Gastrocnemius medialis (tissue), 4 donors: ENCODE results near the gene ATP10D. TPM values are rescaled to one million over a fixed set of nuclear protein-coding genes. Genes with fewer than 3 reads are reported as not detected.

Experiments used
- ATAC-seq, 2 donors: fragments of 150-250 bp; one replicate each; pipeline ENCODE4 v1.9.1; 2016
- DNase-seq, 2 donors: peaks; one replicate each; pipeline ENCODE4 v3.0.0-alpha.2; 2019
- H3K27ac ChIP-seq, 4 donors: fragments of 200-600 bp; sonication (generic); 1 replicate in 1 of 4; 2 replicates in 3 of 4; pipeline ENCODE4 v1.5.1; 2016 to 2018; ENCODE audit warnings: mild to moderate bottlenecking in 2 of 4, moderate library complexity in 1 of 4
- H3K27me3 ChIP-seq, 3 donors: fragments of 200-600 bp; sonication (generic) in 2 of 3; 1 replicate in 1 of 3; 2 replicates in 2 of 3; pipeline versions ENCODE4 v1.5.1 to v1.6.0; 2016 to 2019; ENCODE audit warnings: mild to moderate bottlenecking in 1 of 3, moderate library complexity in 1 of 3
- H3K36me3 ChIP-seq, 2 donors: fragments of 200-600 bp; sonication (generic) in 1 of 2; one replicate each; pipeline ENCODE4 v1.5.1; 2017 to 2018
- H3K4me1 ChIP-seq, 2 donors: fragments of 200-600 bp; sonication (generic) in 1 of 2; one replicate each; pipeline ENCODE4 v1.5.1; 2016 to 2017; ENCODE audit warnings: mild to moderate bottlenecking in 2 of 2
- H3K4me3 ChIP-seq, 4 donors: fragments of 200-600 bp; sonication (generic) in 3 of 4; 1 replicate in 1 of 4; 2 replicates in 3 of 4; pipeline ENCODE4 v1.5.1; 2016 to 2019; ENCODE audit warnings: mild to moderate bottlenecking in 2 of 4
- H3K9me3 ChIP-seq, 3 donors: fragments of 200-600 bp; sonication (generic) in 2 of 3; 1 replicate in 1 of 3; 2 replicates in 2 of 3; pipeline ENCODE4 v1.5.1; 2016 to 2019
- POLR2A ChIP-seq, 2 donors: fragments of 450-650 bp; IDR thresholded peaks; one replicate each; pipeline ENCODE4 v1.6.1; 2017; ENCODE audit warnings: antibody characterized with exemption in 2 of 2, mild to moderate bottlenecking in 2 of 2, moderate library complexity in 2 of 2
- in situ Hi-C, 4 donors: fragments of 200-750 bp; cut with MboI; loops; one replicate each; pipeline versions ENCODE4 v1.15.0 to v1.8.0; 2017; ENCODE audit warnings: low sequenced_read_pairs in 4 of 4
- intact Hi-C: fragments of 100-400 bp; cut with DNase I; formaldehyde crosslinking; loops from one replicate; pipeline ENCODE4 v1.15.1; 2023; ENCODE audit warnings: low total_unique reads
- total RNA-seq, 4 donors: library from RNA; depleted of rRNA; stranded (reverse); fragments of >200 nt; gene quantifications; one replicate each; pipeline versions ENCODE4 v1.1.0 to v1.2.3, GENCODE V29; 2016
- TF ChIP-seq, protein P1 (sequence below), 5 experiments: fragments of 450-650 bp in 3 of 5; fragments of 200-600 bp in 2 of 5; sonication (generic) in 2 of 5; IDR thresholded peaks in 4 of 5; conservative IDR thresholded peaks in 1 of 5; 1 replicate in 4 of 5; 2 replicates in 1 of 5; pipeline ENCODE4 v1.5.1; 2016 to 2019; ENCODE audit warnings: antibody characterized with exemption in 5 of 5, mild to moderate bottlenecking in 3 of 5, moderate library complexity in 3 of 5

ATP10D gene
- total RNA-seq, 4 donors from 2014 or later: 1.5 to 3.2 (median 2.8) TPM

- intact Hi-C loops: no loop called here
- Histone ChIP-seq H3K36me3 (no peaks in the 10 kb centered on the region), H3K4me3 (no peak overlapping the region), H3K27ac (no peak overlapping the region), H3K4me1 (peaks cover 0 to 5% of the 10 kb centered on the region in 2 donors), H3K27me3 (no peaks in the 10 kb centered on the region), H3K9me3 (no peaks in the 10 kb centered on the region)
- DNase-seq: no peak
- in situ Hi-C loops: no loop called here
- no peak for TF ChIP-seq POLR2A (IDR thresholded peaks at IDR 0.05)
- TF ChIP-seq, protein P1, sequence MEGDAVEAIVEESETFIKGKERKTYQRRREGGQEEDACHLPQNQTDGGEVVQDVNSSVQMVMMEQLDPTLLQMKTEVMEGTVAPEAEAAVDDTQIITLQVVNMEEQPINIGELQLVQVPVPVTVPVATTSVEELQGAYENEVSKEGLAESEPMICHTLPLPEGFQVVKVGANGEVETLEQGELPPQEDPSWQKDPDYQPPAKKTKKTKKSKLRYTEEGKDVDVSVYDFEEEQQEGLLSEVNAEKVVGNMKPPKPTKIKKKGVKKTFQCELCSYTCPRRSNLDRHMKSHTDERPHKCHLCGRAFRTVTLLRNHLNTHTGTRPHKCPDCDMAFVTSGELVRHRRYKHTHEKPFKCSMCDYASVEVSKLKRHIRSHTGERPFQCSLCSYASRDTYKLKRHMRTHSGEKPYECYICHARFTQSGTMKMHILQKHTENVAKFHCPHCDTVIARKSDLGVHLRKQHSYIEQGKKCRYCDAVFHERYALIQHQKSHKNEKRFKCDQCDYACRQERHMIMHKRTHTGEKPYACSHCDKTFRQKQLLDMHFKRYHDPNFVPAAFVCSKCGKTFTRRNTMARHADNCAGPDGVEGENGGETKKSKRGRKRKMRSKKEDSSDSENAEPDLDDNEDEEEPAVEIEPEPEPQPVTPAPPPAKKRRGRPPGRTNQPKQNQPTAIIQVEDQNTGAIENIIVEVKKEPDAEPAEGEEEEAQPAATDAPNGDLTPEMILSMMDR (IDR thresholded peaks at IDR 0.05 in 4 of 5, conservative IDR thresholded peaks at IDR 0.05 in 1 of 5): no peak
- ATAC-seq: no peak
Measured at GRCh38 chr4:47488706-47489105, 3.6 kb downstream of the ATP10D start.

- Histone ChIP-seq H3K27me3 (no peaks in the 10 kb centered on the region), H3K4me3 (no peak overlapping the region), H3K9me3 (no peaks in the 10 kb centered on the region), H3K4me1 (no peaks in the 10 kb centered on the region), H3K36me3 (no peaks in the 10 kb centered on the region), H3K27ac (no peak overlapping the region)
- DNase-seq: no peak
- no peak for ATAC-seq
- TF ChIP-seq, protein P1 (IDR thresholded peaks at IDR 0.05 in 4 of 5, conservative IDR thresholded peaks at IDR 0.05 in 1 of 5): no peak
- no peak for TF ChIP-seq POLR2A (IDR thresholded peaks at IDR 0.05)
- in situ Hi-C loops (no loop called here), intact Hi-C loops (no loop called here)
Measured at GRCh38 chr4:47490550-47490949, 5.5 kb downstream of the ATP10D start.

DNA sequence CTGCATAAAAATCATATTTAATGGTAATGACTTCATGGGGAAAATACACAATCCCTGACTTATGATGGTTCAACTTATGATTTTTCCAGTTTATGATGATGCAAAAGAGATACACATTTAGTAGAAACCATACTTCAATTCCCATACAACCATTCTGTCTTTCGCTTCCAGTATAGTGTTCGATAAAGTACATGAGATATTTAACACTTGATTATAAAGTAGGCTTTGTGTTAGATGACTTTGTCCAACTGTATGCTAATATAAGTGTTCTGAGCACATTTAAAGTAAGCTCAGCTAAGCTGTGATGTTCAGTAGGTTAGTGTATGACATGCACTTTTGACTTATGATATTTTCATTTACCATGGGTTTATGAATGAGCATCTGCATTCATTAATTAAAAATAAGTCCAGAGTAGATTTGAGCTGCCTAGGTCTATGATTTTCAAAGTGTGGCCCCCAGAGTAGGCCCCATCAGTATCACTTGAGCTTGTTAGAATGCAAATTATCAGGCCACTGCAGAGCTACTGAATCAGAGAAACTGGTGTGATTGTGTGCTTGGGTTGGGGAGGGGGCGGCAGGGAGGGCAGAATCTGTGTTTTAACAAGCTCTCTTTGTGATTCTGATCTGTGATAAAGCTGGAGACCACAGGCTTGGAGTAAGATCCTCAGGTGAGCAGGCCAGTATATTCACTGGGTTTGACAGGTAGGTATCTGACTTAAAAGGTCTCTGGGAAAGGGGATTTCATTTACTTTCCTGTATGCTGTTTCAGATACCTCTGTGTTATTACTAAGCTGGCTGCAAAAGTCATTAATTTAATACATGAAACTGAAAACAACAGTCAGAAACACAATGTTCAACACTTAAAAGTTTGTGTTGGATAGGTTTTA, 8.4 kb downstream of the ATP10D start:
- H3K36me3 ChIP-seq: no peaks in the 10 kb centered on the region
- no peaks in the 10 kb centered on the region for H3K4me1 ChIP-seq
- no peak overlapping the region for H3K4me3 ChIP-seq
- no peaks in the 10 kb centered on the region for H3K27me3 ChIP-seq
- ATAC-seq (no peak), DNase-seq (no peak)
- intact Hi-C loops: no loop called here
- TF ChIP-seq, protein P1 (IDR thresholded peaks at IDR 0.05 in 4 of 5, conservative IDR thresholded peaks at IDR 0.05 in 1 of 5): no peak
- TF ChIP-seq POLR2A (IDR thresholded peaks at IDR 0.05): no peak
- no peaks in the 10 kb centered on the region for H3K9me3 ChIP-seq
- H3K27ac ChIP-seq: no peak overlapping the region
- in situ Hi-C loops: no loop called here

GRCh38 chr4:47494124-47494430, 9.0 kb downstream of the ATP10D start:
- intact Hi-C loops (no loop called here), in situ Hi-C loops (no loop called here)
- TF ChIP-seq, protein P1 (IDR thresholded peaks at IDR 0.05 in 4 of 5, conservative IDR thresholded peaks at IDR 0.05 in 1 of 5): no peak
- H3K4me1 ChIP-seq: no peaks in the 10 kb centered on the region
- no peaks in the 10 kb centered on the region for H3K9me3 ChIP-seq
- no peaks in the 10 kb centered on the region for H3K36me3 ChIP-seq
- ATAC-seq (no peak), DNase-seq (no peak)
- no peaks in the 10 kb centered on the region for H3K27me3 ChIP-seq
- no peak overlapping the region for H3K4me3 ChIP-seq
- H3K27ac ChIP-seq: no peak overlapping the region
